GM12874 (cell line): ENCODE data around the gene C2orf81.
A peak's percentile ranks its signal among the peaks of the same experiment; 100 is the strongest.

Experiments
- CTCF ChIP-seq: IDR thresholded peaks from 2 replicates; pipeline ENCODE4 v1.5.1; 2011; ENCODE audit warnings: low read depth, mild to moderate bottlenecking, control low read depth, low read length, moderate library complexity; ENCODE audit not compliant: insufficient read depth

The C2orf81 gene

GRCh38 chr2:74414441-74414840 lies 7.0 kb downstream of the C2orf81 start:
- TF ChIP-seq CTCF = no peak

- TF ChIP-seq CTCF = no peak
These were observed 8.3 kb downstream of the C2orf81 start for GRCh38 chr2:74413001-74413698.

- no peak for TF ChIP-seq CTCF
These were observed 13.7 kb downstream of the C2orf81 start for GRCh38 chr2:74407682-74408081.

- no peak for TF ChIP-seq CTCF
These were observed 15.4 kb downstream of the C2orf81 start for GRCh38 chr2:74406035-74406434.

GRCh38 chr2:74401891-74402290 lies 19.5 kb downstream of the C2orf81 start:
- no peak for TF ChIP-seq CTCF

GRCh38 chr2:74399785-74400184 lies 21.6 kb downstream of the C2orf81 start:
- peak; percentile 60 for TF ChIP-seq CTCF

GRCh38 chr2:74396149-74396548 lies 25.3 kb downstream of the C2orf81 start:
- no peak for TF ChIP-seq CTCF

- TF ChIP-seq CTCF = no peak
These were observed 27.9 kb downstream of the C2orf81 start for GRCh38 chr2:74393525-74393924.
